ENCODE results near the gene ZNF407. TPM values are rescaled to one million over a fixed set of nuclear protein-coding genes. Genes with fewer than 3 reads are reported as not detected.

The ZNF407 gene
- polyA plus RNA-seq, 1 experiment = 5.8 TPM

- no peaks in the 10 kb centered on the region for H3K27me3 ChIP-seq (ENCODE audit: control insufficient read depth, insufficient read depth, low read length)
- TF ChIP-seq CTCF (IDR thresholded peaks at IDR 0.05; ENCODE audit: low read depth, low read length) = no peak
- no peak overlapping the region for H3K4me3 ChIP-seq (ENCODE audit: low read depth, low read length)
- H3K9me3 ChIP-seq (ENCODE audit: control insufficient read depth, insufficient read depth, low read length) = no peaks in the 10 kb centered on the region
- POLR2A ChIA-PET = no interaction called here
- DNase-seq (ENCODE audit: low read depth, low spot score) = no peak
- H3K27ac ChIP-seq (ENCODE audit: low read depth, low read length) = no peak overlapping the region
- CTCF ChIA-PET = interaction anchor here (1.9 kb wide), 1 partner anchor 146 kb away, joined by 5 read pairs; no protein-coding TSS in a partner anchor
These were observed 219.9 kb downstream of the ZNF407 start for GRCh38 chr18:74817576-74817975.

GRCh38 chr18:74818516-74819175 lies 221.0 kb downstream of the ZNF407 start:
- H3K9me3 ChIP-seq (ENCODE audit: control insufficient read depth, insufficient read depth, low read length) = no peaks in the 10 kb centered on the region
- ChIA-PET CTCF (interaction anchor here (0.6 to 1.9 kb wide), 2 partner anchors 51 to 145 kb away, joined by 3 to 5 read pairs; no protein-coding TSS in a partner anchor), POLR2A (no interaction called here)
- no peak overlapping the region for H3K27ac ChIP-seq (ENCODE audit: low read depth, low read length)
- no peak for DNase-seq (ENCODE audit: low read depth, low spot score)
- no peak for TF ChIP-seq CTCF (IDR thresholded peaks at IDR 0.05; ENCODE audit: low read depth, low read length)
- H3K27me3 ChIP-seq (ENCODE audit: control insufficient read depth, insufficient read depth, low read length) = no peaks in the 10 kb centered on the region
- H3K4me3 ChIP-seq (ENCODE audit: low read depth, low read length) = no peak overlapping the region

GRCh38 chr18:74819433-74820059 lies 221.9 kb downstream of the ZNF407 start:
- POLR2A ChIA-PET = no interaction called here
- no peak for DNase-seq (ENCODE audit: low read depth, low spot score)
- no peaks in the 10 kb centered on the region for H3K27me3 ChIP-seq (ENCODE audit: control insufficient read depth, insufficient read depth, low read length)
- peak; percentile 43 for TF ChIP-seq CTCF (IDR thresholded peaks at IDR 0.05; ENCODE audit: low read depth, low read length)
- no peak overlapping the region for H3K27ac ChIP-seq (ENCODE audit: low read depth, low read length)
- CTCF ChIA-PET = interaction anchor here (0.6 to 1.9 kb wide), 4 partner anchors 11 to 144 kb away, joined by 3 to 6 read pairs (median 4); no protein-coding TSS in a partner anchor
- H3K4me3 ChIP-seq (ENCODE audit: low read depth, low read length) = no peak overlapping the region
- no peaks in the 10 kb centered on the region for H3K9me3 ChIP-seq (ENCODE audit: control insufficient read depth, insufficient read depth, low read length)

GRCh38 chr18:74820160-74820780 lies 222.6 kb downstream of the ZNF407 start:
- POLR2A ChIA-PET = no interaction called here
- Histone ChIP-seq H3K9me3 (ENCODE audit: control insufficient read depth, insufficient read depth, low read length) (no peaks in the 10 kb centered on the region), H3K27me3 (ENCODE audit: control insufficient read depth, insufficient read depth, low read length) (no peaks in the 10 kb centered on the region), H3K4me3 (ENCODE audit: low read depth, low read length) (no peak overlapping the region), H3K27ac (ENCODE audit: low read depth, low read length) (no peak overlapping the region)
- TF ChIP-seq CTCF (IDR thresholded peaks at IDR 0.05; ENCODE audit: low read depth, low read length) = no peak
- CTCF ChIA-PET = interaction anchor here (1.1 to 1.5 kb wide), 2 partner anchors 12 to 41 kb away, joined by 4 to 6 read pairs; no protein-coding TSS in a partner anchor
- DNase-seq (ENCODE audit: low read depth, low spot score) = no peak

- H3K4me3 ChIP-seq (ENCODE audit: low read depth, low read length) = no peak overlapping the region
- no peak for DNase-seq (ENCODE audit: low read depth, low spot score)
- no peak overlapping the region for H3K27ac ChIP-seq (ENCODE audit: low read depth, low read length)
- TF ChIP-seq CTCF (IDR thresholded peaks at IDR 0.05; ENCODE audit: low read depth, low read length) = no peak
- no peaks in the 10 kb centered on the region for H3K27me3 ChIP-seq (ENCODE audit: control insufficient read depth, insufficient read depth, low read length)
- POLR2A ChIA-PET = no interaction called here
- H3K9me3 ChIP-seq (ENCODE audit: control insufficient read depth, insufficient read depth, low read length) = no peaks in the 10 kb centered on the region
- CTCF ChIA-PET = no interaction called here
These were observed 227.8 kb downstream of the ZNF407 start for GRCh38 chr18:74825460-74825859.
